H9 (cell line): Measurements from ENCODE around the gene SPECC1. TPM values are rescaled to one million over a fixed set of nuclear protein-coding genes. Genes with fewer than 3 reads are reported as not detected.

Experiments
- DNase-seq: peaks from one replicate; pipeline ENCODE4 v3.0.0-alpha.2; 2017
- H2AFZ ChIP-seq: one replicate; pipeline ENCODE4 v1.6.1; 2013; ENCODE audit warnings: mild to moderate bottlenecking, low read length, control low read depth, moderate library complexity
- H2AK5ac ChIP-seq: 2 replicates; pipeline ENCODE4 v1.6.1; 2013; ENCODE audit warnings: low read length, control low read depth, mixed read lengths; ENCODE audit not compliant: insufficient read length
- H2BK120ac ChIP-seq: one replicate; pipeline ENCODE4 v1.6.1; 2013; ENCODE audit warnings: low read depth, mild to moderate bottlenecking, low read length, control low read depth, inconsistent platforms; ENCODE audit not compliant: poor library complexity, severe bottlenecking
- H2BK12ac ChIP-seq: 2 replicates; pipeline ENCODE4 v1.6.1; 2013; ENCODE audit warnings: low read length, control low read depth, mixed read lengths, low read depth; ENCODE audit not compliant: insufficient read length
- H2BK15ac ChIP-seq: 2 replicates; pipeline ENCODE4 v1.6.1; 2013; ENCODE audit warnings: low read depth, low read length, control low read depth
- H2BK20ac ChIP-seq: one replicate; pipeline ENCODE4 v1.6.1; 2013; ENCODE audit warnings: low read depth, mild to moderate bottlenecking, low read length, control low read depth, inconsistent platforms; ENCODE audit not compliant: poor library complexity, severe bottlenecking
- H2BK5ac ChIP-seq: 2 replicates; pipeline ENCODE4 v1.6.1; 2013; ENCODE audit warnings: low read length, control low read depth, mixed read lengths; ENCODE audit not compliant: insufficient read length
- H3K14ac ChIP-seq: 2 replicates; pipeline ENCODE4 v1.6.1; 2013; ENCODE audit warnings: low read length, control low read depth; ENCODE audit not compliant: insufficient read depth
- H3K18ac ChIP-seq: 2 replicates; pipeline ENCODE4 v1.6.1; 2013; ENCODE audit warnings: low read depth, mild to moderate bottlenecking, mixed read lengths, low read length, control low read depth; ENCODE audit not compliant: insufficient read length
- H3K23ac ChIP-seq: 2 replicates; pipeline ENCODE4 v1.6.1; 2013; ENCODE audit warnings: low read length, control low read depth, mixed read lengths, low read depth; ENCODE audit not compliant: insufficient read length
- H3K23me2 ChIP-seq: 2 replicates; pipeline ENCODE4 v1.6.1; 2013; ENCODE audit warnings: low read depth, mild to moderate bottlenecking, mixed read lengths, low read length, control low read depth; ENCODE audit not compliant: insufficient read length, poor library complexity, severe bottlenecking
- H3K27ac ChIP-seq: 2 replicates; pipeline ENCODE4 v1.5.1; 2013; ENCODE audit warnings: low read length, control low read depth, mixed read lengths, low read depth; ENCODE audit not compliant: insufficient read length
- H3K27me3 ChIP-seq: 2 replicates; pipeline ENCODE4 v1.6.1; 2013; ENCODE audit warnings: low read length, control low read depth, inconsistent platforms; ENCODE audit not compliant: insufficient read depth
- H3K4ac ChIP-seq: 2 replicates; pipeline ENCODE4 v1.6.1; 2013; ENCODE audit warnings: low read depth, mild to moderate bottlenecking, control low read depth, inconsistent platforms, low read length, moderate library complexity
- H3K4me1 ChIP-seq: 2 replicates; pipeline ENCODE4 v1.6.1; 2013; ENCODE audit warnings: low read length, control low read depth, inconsistent platforms; ENCODE audit not compliant: insufficient read depth
- H3K4me2 ChIP-seq: 2 replicates; pipeline ENCODE4 v1.6.1; 2013; ENCODE audit warnings: low read length, control low read depth, mixed read lengths; ENCODE audit not compliant: insufficient read length, insufficient read depth
- H3K56ac ChIP-seq: 2 replicates; pipeline ENCODE4 v1.6.1; 2013; ENCODE audit warnings: low read depth, mild to moderate bottlenecking, mixed read lengths, low read length, control low read depth; ENCODE audit not compliant: insufficient read length
- H3K79me1 ChIP-seq: 2 replicates; pipeline ENCODE4 v1.6.1; 2013; ENCODE audit warnings: low read depth, mild to moderate bottlenecking, moderate library complexity, low read length, control low read depth, inconsistent platforms; ENCODE audit not compliant: insufficient read depth, poor library complexity, severe bottlenecking
- H3K79me2 ChIP-seq: 2 replicates; pipeline ENCODE4 v1.6.1; 2013; ENCODE audit warnings: low read length, control low read depth, inconsistent platforms; ENCODE audit not compliant: insufficient read depth
- H3K9ac ChIP-seq: 2 replicates; pipeline ENCODE4 v1.6.1; 2013; ENCODE audit warnings: low read length, control low read depth, mixed read lengths; ENCODE audit not compliant: insufficient read length; ENCODE audit errors: extremely low read depth
- H3K9me3 ChIP-seq: one replicate; pipeline ENCODE4 v1.6.1; 2013; ENCODE audit warnings: low read depth, low read length, inconsistent platforms; ENCODE audit not compliant: control insufficient read depth
- H3T11ph ChIP-seq: one replicate; pipeline ENCODE4 v1.6.1; 2013; ENCODE audit warnings: mild to moderate bottlenecking, low read length, control low read depth, inconsistent platforms
- H4K20me1 ChIP-seq: one replicate; pipeline ENCODE4 v1.6.1; 2013; ENCODE audit not compliant: control insufficient read depth, insufficient read length, insufficient read depth
- H4K5ac ChIP-seq: 2 replicates; pipeline ENCODE4 v1.6.1; 2013; ENCODE audit warnings: low read depth, mild to moderate bottlenecking, mixed read lengths, low read length, control low read depth; ENCODE audit not compliant: insufficient read length
- H4K8ac ChIP-seq: replicated peaks from 2 replicates; pipeline ENCODE4 v1.6.1; 2013; ENCODE audit warnings: low read length, control low read depth, mixed read lengths, low read depth; ENCODE audit not compliant: insufficient read length
- H4K91ac ChIP-seq: 2 replicates; pipeline ENCODE4 v1.6.1; 2013; ENCODE audit warnings: low read depth, mild to moderate bottlenecking, moderate library complexity, mixed read lengths, low read length, control low read depth; ENCODE audit not compliant: insufficient read length
- H3K27ac Mint-ChIP-seq, 3 experiments: 2 replicates in 2 of 3; 3 replicates in 1 of 3; pipeline ENCODE4 v1.8.0; 2020 to 2021; ENCODE audit warnings: mixed read lengths in 3 of 3, mild to moderate bottlenecking in 1 of 3, moderate library complexity in 1 of 3
- H3K27me3 Mint-ChIP-seq: 2 replicates; pipeline ENCODE4 v1.8.0; 2021; ENCODE audit warnings: low read depth, mild to moderate bottlenecking, moderate library complexity, mixed read lengths
- H3K36me3 Mint-ChIP-seq, 3 experiments: 2 replicates in 2 of 3; 3 replicates in 1 of 3; pipeline ENCODE4 v1.8.0; 2020 to 2021; ENCODE audit warnings: low read depth in 3 of 3, mixed read lengths in 3 of 3; ENCODE audit not compliant: insufficient read depth in 1 of 3
- H3K4me1 Mint-ChIP-seq, 2 experiments: 2 replicates each; pipeline ENCODE4 v1.8.0; 2020; ENCODE audit warnings: mixed read lengths in 2 of 2
- H3K4me3 Mint-ChIP-seq, 2 experiments: 2 replicates in 1 of 2; 3 replicates in 1 of 2; pipeline ENCODE4 v1.8.0; 2020 to 2021; ENCODE audit warnings: mild to moderate bottlenecking in 2 of 2, mixed read lengths in 2 of 2, moderate library complexity in 1 of 2
- H3K9me3 Mint-ChIP-seq, 2 experiments: 2 replicates in 1 of 2; 3 replicates in 1 of 2; pipeline ENCODE4 v1.8.0; 2020; ENCODE audit warnings: mild to moderate bottlenecking in 2 of 2, mixed read lengths in 2 of 2, moderate library complexity in 1 of 2
- WGBS: extraction: QIAGEN DNeasy Blood & Tissue Kit; methylation state at CpG from one replicate; pipeline ENCODE4 v1.1.7; 2013; ENCODE audit warnings: missing lambda C conversion rate, low lambda C conversion rate, mixed read lengths; ENCODE audit not compliant: insufficient read length; ENCODE audit errors: extremely low coverage; 5-methylcytosine and 5-hydroxymethylcytosine counted together
- total RNA-seq: library from RNA; stranded (reverse); gene quantifications from 2 replicates; pipeline ENCODE4 v1.2.1, GENCODE V29; 2021
- TF ChIP-seq, protein P1 (sequence below): fragments of 200-600 bp; sonication (generic); conservative IDR thresholded peaks from 3 replicates; pipeline ENCODE4 v1.8.0; 2021; ENCODE audit warnings: antibody characterized with exemption, mild to moderate bottlenecking

Gene SPECC1
- total RNA-seq, 1 experiment from 2014 or later = 65.7 TPM

DNA sequence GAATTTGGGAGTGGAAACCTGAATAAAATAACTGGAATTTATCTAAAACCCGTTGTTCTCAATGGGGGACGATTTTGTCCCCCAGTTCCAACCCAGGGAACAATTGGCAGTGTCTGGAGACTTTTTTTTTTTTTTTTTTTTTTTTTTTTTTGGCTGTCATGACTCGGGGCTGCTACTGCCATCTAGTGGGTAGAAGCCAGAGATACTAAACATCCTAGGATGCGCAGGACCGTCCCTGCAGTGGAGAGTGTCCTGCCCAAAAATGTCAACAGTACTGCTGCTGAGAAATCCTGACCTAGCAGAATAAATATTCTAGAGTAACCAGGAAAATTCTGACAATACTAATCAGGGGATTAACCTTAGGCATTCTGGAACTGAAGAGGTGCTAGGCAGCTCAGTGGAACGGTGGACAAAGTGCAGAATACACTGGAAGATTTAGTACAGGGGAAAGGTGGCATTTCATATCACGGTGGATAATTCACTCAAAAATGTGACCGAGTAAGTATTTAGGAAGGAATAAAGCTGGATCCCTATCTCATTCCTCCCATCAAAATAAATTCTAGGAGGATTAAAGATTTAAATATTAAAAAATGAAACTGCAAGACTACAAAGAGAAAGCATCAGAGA, 107.6 kb downstream of the SPECC1 start:
- Histone ChIP-seq H2AFZ (no peak overlapping the region), H4K5ac (no peak overlapping the region), H3K79me1 (no peaks in the 10 kb centered on the region), H4K20me1 (no peaks in the 10 kb centered on the region), H2AK5ac (no peak overlapping the region), H3K27ac (no peak overlapping the region), H2BK15ac (no peak overlapping the region), H3K27me3 (no peaks in the 10 kb centered on the region), H3K14ac (no peak overlapping the region), H3K79me2 (no peaks in the 10 kb centered on the region), H3K23me2 (no peaks in the 10 kb centered on the region), H2BK20ac (no peak overlapping the region), H4K8ac (no peak overlapping the region), H2BK12ac (no peak overlapping the region), H3T11ph (no peak overlapping the region), H3K56ac (no peak overlapping the region), H2BK5ac (no peak overlapping the region), H3K18ac (no peak overlapping the region), H3K4me1 (no peaks in the 10 kb centered on the region), H3K23ac (no peak overlapping the region), H3K4me2 (no peak overlapping the region), H3K9me3 (no peaks in the 10 kb centered on the region), H3K9ac (no peak overlapping the region), H4K91ac (no peak overlapping the region), H3K4ac (no peak overlapping the region), H2BK120ac (no peak overlapping the region)
- Mint-ChIP-seq H3K9me3 (no peaks in the 10 kb centered on the region), H3K4me1 (peaks cover 5% of the 10 kb centered on the region in 2 experiments), H3K27ac (no peak overlapping the region), H3K27me3 (no peaks in the 10 kb centered on the region), H3K36me3 (no peaks in the 10 kb centered on the region), H3K4me3 (no peak overlapping the region)
- WGBS = no CpG with 5 or more reads among the region's 8 CpGs
- TF ChIP-seq, protein P1, sequence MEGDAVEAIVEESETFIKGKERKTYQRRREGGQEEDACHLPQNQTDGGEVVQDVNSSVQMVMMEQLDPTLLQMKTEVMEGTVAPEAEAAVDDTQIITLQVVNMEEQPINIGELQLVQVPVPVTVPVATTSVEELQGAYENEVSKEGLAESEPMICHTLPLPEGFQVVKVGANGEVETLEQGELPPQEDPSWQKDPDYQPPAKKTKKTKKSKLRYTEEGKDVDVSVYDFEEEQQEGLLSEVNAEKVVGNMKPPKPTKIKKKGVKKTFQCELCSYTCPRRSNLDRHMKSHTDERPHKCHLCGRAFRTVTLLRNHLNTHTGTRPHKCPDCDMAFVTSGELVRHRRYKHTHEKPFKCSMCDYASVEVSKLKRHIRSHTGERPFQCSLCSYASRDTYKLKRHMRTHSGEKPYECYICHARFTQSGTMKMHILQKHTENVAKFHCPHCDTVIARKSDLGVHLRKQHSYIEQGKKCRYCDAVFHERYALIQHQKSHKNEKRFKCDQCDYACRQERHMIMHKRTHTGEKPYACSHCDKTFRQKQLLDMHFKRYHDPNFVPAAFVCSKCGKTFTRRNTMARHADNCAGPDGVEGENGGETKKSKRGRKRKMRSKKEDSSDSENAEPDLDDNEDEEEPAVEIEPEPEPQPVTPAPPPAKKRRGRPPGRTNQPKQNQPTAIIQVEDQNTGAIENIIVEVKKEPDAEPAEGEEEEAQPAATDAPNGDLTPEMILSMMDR = peak; percentile 78
- peak; percentile 61 for DNase-seq
